Hepatocyte (in vitro differentiated cells): Measurements from ENCODE around the gene CYP4A22. TPM values are rescaled to one million over a fixed set of nuclear protein-coding genes. Genes with fewer than 3 reads are reported as not detected.
"Not testable (repeated sequence)": the region's sequence is repeated elsewhere in the genome, so short reads cannot be mapped to it uniquely, and the experiment has no call there.

ENCODE experiments used
- DNase-seq: peaks from one replicate; pipeline ENCODE4 v3.0.0-alpha.2; 2016; ENCODE audit warnings: low spot score
- H2AFZ ChIP-seq: fragments of 200-600 bp; sonication (generic); 2 replicates; pipeline ENCODE4 v1.6.0; 2016; ENCODE audit warnings: antibody characterized with exemption, mild to moderate bottlenecking
- H3K27ac ChIP-seq: fragments of 200-600 bp; sonication (generic); 2 replicates; pipeline ENCODE4 v1.5.1; 2016; ENCODE audit warnings: mild to moderate bottlenecking
- H3K27me3 ChIP-seq: fragments of 200-600 bp; sonication (generic); 2 replicates; pipeline ENCODE4 v1.6.1; 2016
- H3K36me3 ChIP-seq: fragments of 200-600 bp; sonication (generic); replicated peaks from 2 replicates; pipeline ENCODE4 v1.5.1; 2016; ENCODE audit warnings: low read depth; ENCODE audit not compliant: insufficient read depth
- H3K4me1 ChIP-seq: fragments of 200-600 bp; sonication (generic); 2 replicates; pipeline ENCODE4 v1.5.1; 2016; ENCODE audit warnings: mild to moderate bottlenecking, moderate library complexity; ENCODE audit not compliant: insufficient read depth
- H3K4me2 ChIP-seq: fragments of 200-600 bp; sonication (generic); 2 replicates; pipeline ENCODE4 v1.6.0; 2016
- H3K4me3 ChIP-seq: fragments of 200-600 bp; sonication (generic); 2 replicates; pipeline ENCODE4 v1.5.1; 2016; ENCODE audit warnings: mild to moderate bottlenecking
- H3K79me2 ChIP-seq: fragments of 200-600 bp; sonication (generic); 2 replicates; pipeline ENCODE4 v1.6.0; 2017; ENCODE audit warnings: mild to moderate bottlenecking
- H3K9me2 ChIP-seq: fragments of 200-600 bp; sonication (generic); replicated peaks from 2 replicates; pipeline ENCODE4 v1.6.0; 2017; ENCODE audit warnings: mild to moderate bottlenecking; ENCODE audit not compliant: insufficient read depth
- H3K9me3 ChIP-seq: fragments of 200-600 bp; sonication (generic); 2 replicates; pipeline ENCODE4 v1.5.1; 2016; ENCODE audit warnings: low read depth, mild to moderate bottlenecking
- H4K20me1 ChIP-seq: fragments of 200-600 bp; sonication (generic); 2 replicates; pipeline ENCODE4 v1.6.0; 2016; ENCODE audit warnings: mild to moderate bottlenecking; ENCODE audit not compliant: insufficient read depth, poor library complexity, severe bottlenecking
- EZH2 ChIP-seq: fragments of 200-600 bp; sonication (generic); IDR thresholded peaks from 2 replicates; pipeline ENCODE4 v1.6.1; 2016; ENCODE audit warnings: antibody characterized with exemption, mild to moderate bottlenecking, borderline replicate concordance
- EZH2phosphoT487 ChIP-seq: fragments of 200-600 bp; sonication (generic); IDR thresholded peaks from one replicate; pipeline ENCODE4 v1.6.1; 2018; ENCODE audit warnings: antibody characterized with exemption, mild to moderate bottlenecking, low read depth, moderate library complexity; ENCODE audit not compliant: unreplicated experiment, severe bottlenecking
- WGBS: methylation state at CpG from one replicate; pipeline ENCODE4 v1.1.6; 2016; ENCODE audit warnings: low lambda C conversion rate; ENCODE audit errors: missing lambda C conversion rate; 5-methylcytosine and 5-hydroxymethylcytosine counted together
- polyA plus RNA-seq: library from polyadenylated mRNA; unstranded; fragments of >200 nt; fragmentation: Nextera tagmentation; extraction: Ambion mirVana; gene quantifications from 2 replicates; pipeline ENCODE4 v1.2.1, GENCODE V29; 2016
- total RNA-seq: library from RNA; depleted of rRNA; stranded (reverse); fragments of >200 nt; gene quantifications from 2 replicates; pipeline ENCODE4 v1.2.3, GENCODE V29; 2014
- TF ChIP-seq, protein P1 (sequence below): fragments of 200-600 bp; sonication (generic); IDR thresholded peaks from 2 replicates; pipeline ENCODE4 v1.5.1; 2016; ENCODE audit warnings: antibody characterized with exemption, mild to moderate bottlenecking; ENCODE audit not compliant: poor library complexity

Gene CYP4A22
- total and polyA plus RNA-seq, 2 experiments from 2014 or later, result 0.83 to 7.3 TPM

- no peaks in the 10 kb centered on the region for H3K36me3 ChIP-seq
- H3K4me2 ChIP-seq, result peak overlapping the region; percentile 65
- 84% methylated on average over 4 of the region's 4 CpGs for whole genome bisulfite sequencing
- H4K20me1 ChIP-seq, result no peaks in the 10 kb centered on the region
- peak overlapping the region; percentile 94 for H3K27ac ChIP-seq
- H3K9me2 ChIP-seq, result no peaks in the 10 kb centered on the region
- no peak overlapping the region for H3K4me3 ChIP-seq
- no peak for TF ChIP-seq EZH2
- no peak for TF ChIP-seq EZH2phosphoT487
- TF ChIP-seq, protein P1, sequence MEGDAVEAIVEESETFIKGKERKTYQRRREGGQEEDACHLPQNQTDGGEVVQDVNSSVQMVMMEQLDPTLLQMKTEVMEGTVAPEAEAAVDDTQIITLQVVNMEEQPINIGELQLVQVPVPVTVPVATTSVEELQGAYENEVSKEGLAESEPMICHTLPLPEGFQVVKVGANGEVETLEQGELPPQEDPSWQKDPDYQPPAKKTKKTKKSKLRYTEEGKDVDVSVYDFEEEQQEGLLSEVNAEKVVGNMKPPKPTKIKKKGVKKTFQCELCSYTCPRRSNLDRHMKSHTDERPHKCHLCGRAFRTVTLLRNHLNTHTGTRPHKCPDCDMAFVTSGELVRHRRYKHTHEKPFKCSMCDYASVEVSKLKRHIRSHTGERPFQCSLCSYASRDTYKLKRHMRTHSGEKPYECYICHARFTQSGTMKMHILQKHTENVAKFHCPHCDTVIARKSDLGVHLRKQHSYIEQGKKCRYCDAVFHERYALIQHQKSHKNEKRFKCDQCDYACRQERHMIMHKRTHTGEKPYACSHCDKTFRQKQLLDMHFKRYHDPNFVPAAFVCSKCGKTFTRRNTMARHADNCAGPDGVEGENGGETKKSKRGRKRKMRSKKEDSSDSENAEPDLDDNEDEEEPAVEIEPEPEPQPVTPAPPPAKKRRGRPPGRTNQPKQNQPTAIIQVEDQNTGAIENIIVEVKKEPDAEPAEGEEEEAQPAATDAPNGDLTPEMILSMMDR, result no peak
- no peaks in the 10 kb centered on the region for H3K9me3 ChIP-seq
- no peak overlapping the region for H2AFZ ChIP-seq
- DNase-seq, result no peak
- H3K27me3 ChIP-seq, result no peaks in the 10 kb centered on the region
- peaks cover 27% of the 10 kb centered on the region for H3K4me1 ChIP-seq
- no peaks in the 10 kb centered on the region for H3K79me2 ChIP-seq
Observed at GRCh38 chr1:47191940-47192457, 54.8 kb downstream of the CYP4A22 start.

- Histone ChIP-seq H3K4me2 (peak overlapping the region; percentile 65), H3K4me3 (no peak overlapping the region), H3K27ac (peak overlapping the region; percentile 94), H3K36me3 (no peaks in the 10 kb centered on the region), H3K9me2 (no peaks in the 10 kb centered on the region), H3K4me1 (peaks cover 27% of the 10 kb centered on the region), H3K79me2 (no peaks in the 10 kb centered on the region), H3K27me3 (no peaks in the 10 kb centered on the region), H4K20me1 (no peaks in the 10 kb centered on the region), H3K9me3 (no peaks in the 10 kb centered on the region), H2AFZ (peak overlapping the region; percentile 26)
- peak; percentile 87 for DNase-seq
- no peak for TF ChIP-seq EZH2phosphoT487
- TF ChIP-seq, protein P1, result peak; percentile 89
- WGBS, result 14% methylated on average over 10 of the region's 10 CpGs
Observed at GRCh38 chr1:47192458-47193384, 55.5 kb downstream of the CYP4A22 start.

DNA sequence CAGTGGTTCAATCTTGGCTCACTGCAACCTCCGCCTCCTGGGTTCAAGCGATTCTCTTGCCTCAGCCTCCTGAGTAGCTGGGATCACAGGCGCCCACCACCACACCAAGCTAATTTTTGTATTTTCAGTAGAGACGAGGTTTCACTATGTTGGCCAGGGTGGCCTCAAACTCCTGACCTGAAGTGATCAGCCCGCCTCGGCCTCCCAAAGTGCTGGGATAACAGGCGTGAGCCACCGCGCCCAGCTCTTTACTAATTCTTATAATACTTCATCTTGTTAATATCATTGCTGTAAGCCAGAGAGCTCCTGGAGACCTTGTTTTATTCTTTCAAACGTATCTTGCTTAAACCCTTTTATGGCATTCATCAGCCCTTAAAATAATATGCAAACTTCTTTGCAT lies 56.3 kb downstream of the CYP4A22 start:
- H3K79me2 ChIP-seq, H3K9me2 ChIP-seq, H3K36me3 ChIP-seq, H3K4me3 ChIP-seq, H3K27me3 ChIP-seq, H3K4me2 ChIP-seq, H2AFZ ChIP-seq, H3K9me3 ChIP-seq, DNase-seq, H4K20me1 ChIP-seq: not testable (repeated sequence)
- WGBS, result 87% methylated on average over 10 of the region's 10 CpGs
- Histone ChIP-seq H3K27ac (peak overlapping the region; percentile 94), H3K4me1 (peaks cover 24% of the 10 kb centered on the region)

GRCh38 chr1:47194311-47194710 lies 57.1 kb downstream of the CYP4A22 start:
- Histone ChIP-seq H3K4me1 (peaks cover 24% of the 10 kb centered on the region), H2AFZ (no peak overlapping the region), H3K4me2 (no peak overlapping the region), H3K27ac (no peak overlapping the region), H3K9me2 (no peaks in the 10 kb centered on the region), H3K79me2 (no peaks in the 10 kb centered on the region), H3K4me3 (no peak overlapping the region), H3K36me3 (no peaks in the 10 kb centered on the region), H3K9me3 (no peaks in the 10 kb centered on the region), H3K27me3 (no peaks in the 10 kb centered on the region), H4K20me1 (no peaks in the 10 kb centered on the region)
- TF ChIP-seq, protein P1, result no peak
- no peak for TF ChIP-seq EZH2phosphoT487
- no peak for TF ChIP-seq EZH2
- DNase-seq, result no peak

DNA sequence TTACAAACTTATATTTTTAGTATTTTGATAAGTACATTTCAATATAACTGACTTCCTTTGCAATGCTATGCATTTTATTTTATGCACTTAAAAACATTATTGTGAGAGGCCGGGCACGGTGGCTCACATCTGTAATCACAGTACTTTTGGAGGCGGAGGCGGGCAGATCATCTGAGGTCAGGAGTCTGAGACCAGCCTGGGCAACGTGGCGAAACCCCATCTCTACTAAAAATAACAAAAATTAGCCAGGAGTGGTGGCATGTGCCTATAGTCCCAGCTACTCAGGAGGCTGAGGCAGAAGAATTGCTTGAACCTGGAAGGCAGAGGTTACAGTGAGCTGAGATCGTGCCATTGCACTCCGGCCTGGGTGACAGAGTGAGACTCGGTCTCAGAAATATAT lies 58.7 kb downstream of the CYP4A22 start:
- DNase-seq, H3K79me2 ChIP-seq, H2AFZ ChIP-seq, H3K4me2 ChIP-seq, H3K27me3 ChIP-seq, H3K36me3 ChIP-seq, H3K9me3 ChIP-seq, H3K27ac ChIP-seq, H3K9me2 ChIP-seq, H4K20me1 ChIP-seq, H3K4me3 ChIP-seq: not testable (repeated sequence)
- peaks cover 18% of the 10 kb centered on the region for H3K4me1 ChIP-seq
- WGBS, result 95% methylated on average over 9 of the region's 9 CpGs
